ENCODE measurements around the gene OR56B4.
A peak's percentile ranks its signal among the peaks of the same experiment; 100 is the strongest.

OR56B4 gene

DNA sequence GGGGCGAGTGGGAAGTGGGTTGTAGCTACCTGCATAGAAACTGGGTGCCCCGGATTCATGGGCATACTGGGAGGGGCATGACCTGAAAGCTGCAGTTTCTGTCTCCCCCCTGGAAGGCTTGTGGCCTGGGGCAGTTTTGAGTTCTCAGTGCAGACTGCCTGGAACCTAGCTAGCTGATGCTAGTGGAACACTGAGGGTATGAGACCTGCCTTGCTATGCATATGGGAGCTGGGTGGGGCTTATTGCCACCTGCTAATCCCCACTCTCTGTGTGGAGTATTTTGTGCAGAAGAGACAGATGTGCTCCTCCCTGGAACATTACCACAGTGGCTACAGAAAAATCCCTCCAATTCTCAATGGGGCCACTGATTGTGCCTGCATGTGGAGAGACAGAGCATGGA is 11.7 kb upstream of the OR56B4 start:
- H3K4me1 ChIP-seq (ENCODE audit: insufficient read depth, low read length, poor library complexity, severe bottlenecking) = no peaks in the 10 kb centered on the region
- no peak overlapping the region for H2AFZ ChIP-seq (ENCODE audit: low read length)
- no peak for TF ChIP-seq EZH2phosphoT487 (IDR thresholded peaks at IDR 0.05; ENCODE audit: borderline replicate concordance)
- TF ChIP-seq, protein P1, sequence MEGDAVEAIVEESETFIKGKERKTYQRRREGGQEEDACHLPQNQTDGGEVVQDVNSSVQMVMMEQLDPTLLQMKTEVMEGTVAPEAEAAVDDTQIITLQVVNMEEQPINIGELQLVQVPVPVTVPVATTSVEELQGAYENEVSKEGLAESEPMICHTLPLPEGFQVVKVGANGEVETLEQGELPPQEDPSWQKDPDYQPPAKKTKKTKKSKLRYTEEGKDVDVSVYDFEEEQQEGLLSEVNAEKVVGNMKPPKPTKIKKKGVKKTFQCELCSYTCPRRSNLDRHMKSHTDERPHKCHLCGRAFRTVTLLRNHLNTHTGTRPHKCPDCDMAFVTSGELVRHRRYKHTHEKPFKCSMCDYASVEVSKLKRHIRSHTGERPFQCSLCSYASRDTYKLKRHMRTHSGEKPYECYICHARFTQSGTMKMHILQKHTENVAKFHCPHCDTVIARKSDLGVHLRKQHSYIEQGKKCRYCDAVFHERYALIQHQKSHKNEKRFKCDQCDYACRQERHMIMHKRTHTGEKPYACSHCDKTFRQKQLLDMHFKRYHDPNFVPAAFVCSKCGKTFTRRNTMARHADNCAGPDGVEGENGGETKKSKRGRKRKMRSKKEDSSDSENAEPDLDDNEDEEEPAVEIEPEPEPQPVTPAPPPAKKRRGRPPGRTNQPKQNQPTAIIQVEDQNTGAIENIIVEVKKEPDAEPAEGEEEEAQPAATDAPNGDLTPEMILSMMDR (conservative IDR thresholded peaks at IDR 0.05; ENCODE audit: low read length) = no peak
- no peak overlapping the region for H3K9ac ChIP-seq (ENCODE audit: low read depth, low read length, poor library complexity, severe bottlenecking)
- H4K20me1 ChIP-seq (ENCODE audit: insufficient read depth, low read length, poor library complexity, severe bottlenecking) = no peaks in the 10 kb centered on the region
- H3K4me3 ChIP-seq (ENCODE audit: low read length, poor library complexity, severe bottlenecking) = no peak overlapping the region
- H3K79me2 ChIP-seq (ENCODE audit: insufficient read depth, low read length) = no peaks in the 10 kb centered on the region; the same call in 1 of the 2 replicates
- no peak overlapping the region for H3K4me2 ChIP-seq (ENCODE audit: low read depth, low read length, poor library complexity, severe bottlenecking)
- no peaks in the 10 kb centered on the region for H3K36me3 ChIP-seq (ENCODE audit: insufficient read depth, low read length)
- H3K27me3 ChIP-seq (ENCODE audit: insufficient read depth, low read length, poor library complexity, severe bottlenecking) = no peaks in the 10 kb centered on the region
- H3K9me3 ChIP-seq (ENCODE audit: insufficient read depth, low read depth, low read length) = no peaks in the 10 kb centered on the region
- no peaks in the 10 kb centered on the region for H3F3A ChIP-seq (ENCODE audit: low read depth)
- H3K9me2 ChIP-seq (replicated peaks; ENCODE audit: low read depth, low read length) = no peaks in the 10 kb centered on the region

DNA sequence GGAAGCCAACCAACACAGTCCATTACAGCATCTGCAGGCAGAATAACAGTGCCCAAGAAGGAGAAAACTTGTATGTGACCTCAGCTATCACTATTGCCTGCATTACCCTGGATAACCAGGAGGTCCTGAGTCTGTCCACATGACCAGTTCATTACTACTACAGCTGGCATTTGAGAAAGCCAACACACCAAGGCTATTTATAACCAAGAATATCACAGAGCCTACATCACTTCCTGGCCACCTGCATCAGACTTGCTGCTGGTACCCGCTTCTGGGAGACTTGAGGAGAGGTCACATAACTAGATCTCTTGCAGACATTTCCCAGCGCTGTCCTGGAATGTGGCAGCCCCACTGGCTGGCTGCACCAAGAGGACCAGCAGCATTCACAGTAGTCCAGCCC is 11.1 kb upstream of the OR56B4 start:
- H2AFZ ChIP-seq (ENCODE audit: low read length) = no peak overlapping the region
- no peak overlapping the region for H3K4me3 ChIP-seq (ENCODE audit: low read length, poor library complexity, severe bottlenecking)
- no peaks in the 10 kb centered on the region for H3K4me1 ChIP-seq (ENCODE audit: insufficient read depth, low read length, poor library complexity, severe bottlenecking)

DNA sequence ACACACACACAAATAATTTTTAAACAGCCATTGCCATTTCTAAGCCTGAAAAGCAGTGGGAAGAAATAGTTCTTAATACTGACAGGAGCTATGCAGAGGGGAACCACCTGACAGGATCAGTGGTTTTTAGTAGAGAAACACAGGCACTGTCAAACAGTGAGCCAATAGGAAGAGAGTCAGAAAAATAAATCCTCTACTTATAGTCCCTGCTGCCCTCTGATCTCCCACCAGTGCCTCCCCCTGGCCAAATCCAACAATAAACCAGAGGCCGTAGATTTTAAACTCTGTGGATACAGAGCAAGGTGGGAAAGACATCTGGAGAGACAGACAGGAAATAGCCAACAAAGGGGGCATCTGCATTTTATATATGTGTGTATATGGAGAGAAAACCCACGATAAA is 7.9 kb upstream of the OR56B4 start:
- no peak for TF ChIP-seq EZH2phosphoT487 (IDR thresholded peaks at IDR 0.05; ENCODE audit: borderline replicate concordance)
- TF ChIP-seq, protein P1 (conservative IDR thresholded peaks at IDR 0.05; ENCODE audit: low read length) = peak; percentile 38
- Histone ChIP-seq H3K4me2 (ENCODE audit: low read depth, low read length, poor library complexity, severe bottlenecking) (no peak overlapping the region), H3K27me3 (ENCODE audit: insufficient read depth, low read length, poor library complexity, severe bottlenecking) (no peaks in the 10 kb centered on the region), H3K9me2 (replicated peaks; ENCODE audit: low read depth, low read length) (no peaks in the 10 kb centered on the region), H3K4me3 (ENCODE audit: low read length, poor library complexity, severe bottlenecking) (no peak overlapping the region), H3F3A (ENCODE audit: low read depth) (no peaks in the 10 kb centered on the region), H3K9ac (ENCODE audit: low read depth, low read length, poor library complexity, severe bottlenecking) (no peak overlapping the region), H3K36me3 (ENCODE audit: insufficient read depth, low read length) (no peaks in the 10 kb centered on the region), H4K20me1 (ENCODE audit: insufficient read depth, low read length, poor library complexity, severe bottlenecking) (no peaks in the 10 kb centered on the region), H2AFZ (ENCODE audit: low read length) (no peak overlapping the region; the same call in 1 of the 2 replicates), H3K9me3 (ENCODE audit: insufficient read depth, low read depth, low read length) (no peaks in the 10 kb centered on the region), H3K4me1 (ENCODE audit: insufficient read depth, low read length, poor library complexity, severe bottlenecking) (no peaks in the 10 kb centered on the region), H3K79me2 (ENCODE audit: insufficient read depth, low read length) (no peaks in the 10 kb centered on the region)

More for the DNA sequence above, 11.1 kb upstream of the OR56B4 start:
- H3K36me3 ChIP-seq (ENCODE audit: insufficient read depth, low read length) = no peaks in the 10 kb centered on the region
- no peaks in the 10 kb centered on the region for H3F3A ChIP-seq (ENCODE audit: low read depth)
- H3K9ac ChIP-seq (ENCODE audit: low read depth, low read length, poor library complexity, severe bottlenecking) = no peak overlapping the region
- no peaks in the 10 kb centered on the region for H3K27me3 ChIP-seq (ENCODE audit: insufficient read depth, low read length, poor library complexity, severe bottlenecking)
- H4K20me1 ChIP-seq (ENCODE audit: insufficient read depth, low read length, poor library complexity, severe bottlenecking) = no peaks in the 10 kb centered on the region
- H3K9me3 ChIP-seq (ENCODE audit: insufficient read depth, low read depth, low read length) = no peaks in the 10 kb centered on the region
- no peak overlapping the region for H3K4me2 ChIP-seq (ENCODE audit: low read depth, low read length, poor library complexity, severe bottlenecking)
- no peaks in the 10 kb centered on the region for H3K9me2 ChIP-seq (replicated peaks; ENCODE audit: low read depth, low read length)
- H3K79me2 ChIP-seq (ENCODE audit: insufficient read depth, low read length) = no peaks in the 10 kb centered on the region; the same call in 1 of the 2 replicates
- TF ChIP-seq, protein P1 (conservative IDR thresholded peaks at IDR 0.05; ENCODE audit: low read length) = no peak
- TF ChIP-seq EZH2phosphoT487 (IDR thresholded peaks at IDR 0.05; ENCODE audit: borderline replicate concordance) = no peak

Measured in Loucy (cell line).